ENCODE data around the gene FHOD1.

The FHOD1 gene

GRCh38 chr16:67277294-67277998 lies 30.2 kb upstream of the FHOD1 start:
- DNase-seq: no peak

- no peak for DNase-seq
These were observed 28.0 kb upstream of the FHOD1 start for GRCh38 chr16:67275321-67275720.

GRCh38 chr16:67271446-67271845 lies 24.2 kb upstream of the FHOD1 start:
- DNase-seq: no peak

- no peak for DNase-seq
These were observed 23.7 kb upstream of the FHOD1 start for GRCh38 chr16:67270931-67271338.

GRCh38 chr16:67269766-67270165 lies 22.5 kb upstream of the FHOD1 start:
- no peak for DNase-seq

- no peak for DNase-seq
These were observed 20.9 kb upstream of the FHOD1 start for GRCh38 chr16:67268136-67268579.

- no peak for DNase-seq
These were observed 18.6 kb upstream of the FHOD1 start for GRCh38 chr16:67265834-67266233.

GRCh38 chr16:67264866-67265265 lies 17.6 kb upstream of the FHOD1 start:
- DNase-seq: no peak

- no peak for DNase-seq
These were observed 17.0 kb upstream of the FHOD1 start for GRCh38 chr16:67264277-67264676.

GRCh38 chr16:67263201-67263600 lies 15.9 kb upstream of the FHOD1 start:
- DNase-seq: no peak

- DNase-seq: peak; percentile 74
These were observed 13.3 kb upstream of the FHOD1 start for GRCh38 chr16:67260426-67261063.

GRCh38 chr16:67259705-67260104 lies 12.4 kb upstream of the FHOD1 start:
- no peak for DNase-seq

GRCh38 chr16:67258161-67258835 lies 11.0 kb upstream of the FHOD1 start:
- DNase-seq: no peak

- DNase-seq: no peak
These were observed 10.3 kb upstream of the FHOD1 start for GRCh38 chr16:67257486-67258160.

GRCh38 chr16:67256701-67257230 lies 9.5 kb upstream of the FHOD1 start:
- no peak for DNase-seq

GRCh38 chr16:67255553-67256221 lies 8.4 kb upstream of the FHOD1 start:
- no peak for DNase-seq

- no peak for DNase-seq
These were observed 7.7 kb upstream of the FHOD1 start for GRCh38 chr16:67254801-67255552.

GRCh38 chr16:67252609-67253497 lies 5.6 kb upstream of the FHOD1 start:
- DNase-seq: peak; percentile 27

GRCh38 chr16:67250045-67250327 lies 2.7 kb upstream of the FHOD1 start:
- no peak for DNase-seq

- DNase-seq: no peak
These were observed 2.1 kb upstream of the FHOD1 start for GRCh38 chr16:67249178-67250044.

Data from NCI-H2171 treated with DMSO at 0.1 percent for 48 hours (cell line).